RWPE1 (cell line): Measurements from ENCODE around the gene MARCHF3.

Experiments
- CTCF ChIA-PET: fragments of 350-600 bp; sonication (Branson Sonifier 250); formaldehyde crosslinking; extraction: SDS; loops from one replicate; lab custom pipeline; 2021; lab: Yijun Ruan, JAX
- POLR2A ChIA-PET: fragments of 400-600 bp; formaldehyde crosslinking; extraction: SDS; loops from one replicate; lab custom pipeline; 2020; ENCODE audit warnings: antibody characterized with exemption; ENCODE audit not compliant: low non-redundant PET; lab: Yijun Ruan, JAX
- DNase-seq: peaks from one replicate; pipeline ENCODE4 v3.0.0; 2012; ENCODE audit warnings: low spot score
- H3K27ac ChIP-seq: fragments of 450-650 bp; 2 replicates; pipeline ENCODE4 v1.5.1; 2017
- CTCF ChIP-seq: fragments of 450-650 bp; conservative IDR thresholded peaks from 2 replicates; pipeline ENCODE4 v1.5.1; 2017; ENCODE audit warnings: low read depth, mild to moderate bottlenecking

The MARCHF3 gene

GRCh38 chr5:126982926-126983873 lies 47.2 kb downstream of the MARCHF3 start:
- no peak for TF ChIP-seq CTCF
- H3K27ac ChIP-seq = no peak overlapping the region
- POLR2A ChIA-PET = interaction anchor here (0.6 kb wide), 1 partner anchor 225 kb away, joined by 9 read pairs; no protein-coding TSS in a partner anchor
- no peak for DNase-seq
- CTCF ChIA-PET = interaction anchor here (1.0 kb wide), 1 partner anchor 12 kb away, joined by 3 read pairs; no protein-coding TSS in a partner anchor

DNA sequence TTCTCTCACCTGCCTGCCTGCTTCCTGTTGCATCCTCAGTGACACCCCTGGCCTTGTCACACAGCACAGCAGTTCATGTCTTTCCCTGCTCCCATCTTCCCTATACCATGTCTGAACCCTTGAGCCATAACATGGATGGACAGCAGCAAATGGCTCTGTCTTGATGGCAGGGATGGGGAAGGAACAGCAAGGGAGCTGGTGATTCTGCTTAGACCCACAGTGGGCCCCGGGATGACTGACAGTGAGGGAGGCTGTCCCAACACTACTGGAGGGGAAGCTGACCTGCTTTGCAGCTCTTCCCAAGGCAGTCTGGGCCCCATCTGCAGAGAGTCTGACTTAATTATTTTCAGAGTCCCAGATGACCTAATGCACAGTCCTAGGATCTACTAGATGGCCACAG lies 48.2 kb downstream of the MARCHF3 start:
- DNase-seq = no peak
- TF ChIP-seq CTCF = no peak
- H3K27ac ChIP-seq = no peak overlapping the region
- POLR2A ChIA-PET = no interaction called here
- CTCF ChIA-PET = no interaction called here

DNA sequence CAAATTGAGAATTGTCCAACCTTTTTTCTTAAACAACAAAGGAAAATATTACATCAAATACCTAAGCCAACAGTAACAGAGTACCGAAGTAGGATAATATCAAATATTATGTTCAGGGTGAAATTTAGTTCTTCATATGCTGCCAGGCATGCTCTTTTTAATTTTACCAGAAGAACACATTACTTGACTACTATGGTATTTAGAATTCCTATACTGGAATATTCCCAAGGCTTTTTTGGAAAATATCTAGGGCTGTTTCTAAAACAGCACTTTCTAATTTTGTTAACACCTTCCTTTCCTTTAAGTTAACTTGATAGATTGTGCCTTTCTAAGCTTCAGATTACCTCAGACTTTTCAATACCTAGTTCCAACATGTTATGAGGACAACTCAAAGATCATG lies 48.7 kb downstream of the MARCHF3 start:
- ChIA-PET POLR2A (no interaction called here), CTCF (no interaction called here)
- no peak for TF ChIP-seq CTCF
- no peak for DNase-seq
- H3K27ac ChIP-seq = no peak overlapping the region

DNA sequence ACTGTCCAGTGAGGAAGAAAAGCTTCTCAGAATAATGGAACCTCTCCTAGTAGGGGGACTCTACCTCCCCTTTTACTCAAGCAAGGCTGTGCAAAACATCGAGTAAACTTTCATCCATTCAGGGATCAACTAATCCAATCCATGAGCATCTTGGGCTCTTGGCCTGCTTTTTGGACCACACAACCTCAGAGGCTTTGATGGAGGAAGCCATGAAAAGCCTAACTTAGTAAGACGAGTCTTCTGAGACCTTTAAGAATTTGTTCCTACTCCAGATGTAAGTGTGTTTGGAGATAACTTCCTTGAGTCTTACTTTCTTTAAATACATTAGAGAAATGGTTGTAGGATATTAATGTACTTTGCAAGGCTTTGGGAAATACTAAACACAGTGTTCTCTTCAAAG lies 49.1 kb downstream of the MARCHF3 start:
- no peak overlapping the region for H3K27ac ChIP-seq
- CTCF ChIA-PET = interaction anchor here (0.6 kb wide), 1 partner anchor 108 kb away, joined by 6 read pairs; no protein-coding TSS in a partner anchor
- no peak for TF ChIP-seq CTCF
- POLR2A ChIA-PET = no interaction called here
- no peak for DNase-seq

DNA sequence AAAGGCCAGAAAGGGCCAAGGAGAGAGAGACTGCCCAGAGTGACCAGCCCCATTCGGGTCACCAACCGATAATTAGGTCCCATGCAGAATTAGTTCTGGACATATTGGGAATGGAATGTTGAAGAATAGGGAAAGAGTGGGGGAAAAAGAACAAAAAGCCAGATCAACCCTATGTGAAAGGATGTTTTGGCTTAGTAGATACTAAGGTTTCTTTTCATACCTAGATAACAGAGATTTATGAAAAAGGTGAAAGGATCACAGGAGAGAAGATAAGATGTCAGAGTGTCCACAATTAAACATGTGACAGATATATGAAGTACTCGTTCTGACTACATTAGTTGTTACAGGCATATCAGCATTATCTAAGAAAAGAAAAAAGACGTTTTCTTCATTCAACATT lies 52.1 kb downstream of the MARCHF3 start:
- TF ChIP-seq CTCF = no peak
- no peak overlapping the region for H3K27ac ChIP-seq
- POLR2A ChIA-PET = no interaction called here
- DNase-seq = no peak
- CTCF ChIA-PET = no interaction called here

DNA sequence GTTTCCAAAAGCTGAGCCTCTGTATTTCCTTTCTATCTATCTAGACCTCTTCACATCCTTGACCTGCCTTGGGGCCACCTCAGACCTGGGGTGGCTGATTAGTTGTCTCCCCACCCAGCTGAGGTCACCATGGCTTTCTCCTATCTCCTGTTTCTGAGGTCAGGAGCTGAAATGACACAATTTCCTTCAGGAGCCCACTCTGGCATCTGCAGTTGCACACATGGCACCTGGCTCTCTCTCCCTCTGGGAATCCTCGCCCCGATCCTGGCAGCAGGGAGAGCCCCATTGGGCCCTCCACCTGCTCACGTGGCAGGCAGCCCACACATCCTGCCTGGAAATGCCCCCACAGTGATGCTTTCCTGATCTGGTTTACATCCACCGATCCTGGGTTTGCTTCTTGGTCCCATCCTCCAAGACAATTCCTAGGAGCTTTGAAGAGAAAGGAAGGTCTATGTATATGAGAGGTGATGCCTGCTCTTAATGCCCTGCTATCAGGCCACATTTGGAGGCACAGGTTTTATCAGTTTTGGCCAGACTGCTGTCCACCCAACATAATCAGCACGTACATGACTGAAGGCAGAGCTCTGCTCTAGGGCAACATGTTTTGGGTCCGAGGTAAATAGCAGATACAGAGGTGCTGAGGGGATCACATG lies 53.7 kb downstream of the MARCHF3 start:
- H3K27ac ChIP-seq = no peak overlapping the region
- ChIA-PET POLR2A (no interaction called here), CTCF (no interaction called here)
- no peak for TF ChIP-seq CTCF
- DNase-seq = no peak
